HG03196 (cell line): ENCODE data around the gene NEIL3.

Source experiments
- ATAC-seq: cut with Tn5 transposase; IDR thresholded peaks from one replicate; pipeline ENCODE4 v1.9.1; 2021; ENCODE audit not compliant: unreplicated experiment

The NEIL3 gene

GRCh38 chr4:177356921-177357320, 47.2 kb downstream of the NEIL3 start:
- ATAC-seq, result no peak

- ATAC-seq, result no peak
Observed at GRCh38 chr4:177367336-177367735, 57.7 kb downstream of the NEIL3 start.

GRCh38 chr4:177369372-177369771, 59.7 kb downstream of the NEIL3 start:
- ATAC-seq, result no peak

DNA sequence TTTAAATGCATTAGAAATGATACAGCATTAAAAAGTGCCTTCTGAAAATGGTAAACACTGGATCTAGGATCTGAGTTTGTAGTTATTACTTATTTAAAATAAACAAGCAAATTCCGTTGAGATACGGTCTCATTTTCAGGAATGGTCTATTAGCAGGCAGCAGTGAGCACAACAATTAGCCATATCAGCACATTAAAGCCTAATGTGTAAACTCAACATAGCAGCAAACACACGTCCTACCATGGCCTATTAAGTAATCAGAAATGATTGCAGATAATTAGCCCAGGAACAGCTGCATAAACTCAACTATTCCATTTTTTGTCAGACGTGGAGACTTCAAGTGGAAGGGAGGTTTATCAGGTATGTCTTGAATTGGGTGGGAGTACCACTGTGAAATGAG, 61.8 kb downstream of the NEIL3 start:
- no peak for ATAC-seq

DNA sequence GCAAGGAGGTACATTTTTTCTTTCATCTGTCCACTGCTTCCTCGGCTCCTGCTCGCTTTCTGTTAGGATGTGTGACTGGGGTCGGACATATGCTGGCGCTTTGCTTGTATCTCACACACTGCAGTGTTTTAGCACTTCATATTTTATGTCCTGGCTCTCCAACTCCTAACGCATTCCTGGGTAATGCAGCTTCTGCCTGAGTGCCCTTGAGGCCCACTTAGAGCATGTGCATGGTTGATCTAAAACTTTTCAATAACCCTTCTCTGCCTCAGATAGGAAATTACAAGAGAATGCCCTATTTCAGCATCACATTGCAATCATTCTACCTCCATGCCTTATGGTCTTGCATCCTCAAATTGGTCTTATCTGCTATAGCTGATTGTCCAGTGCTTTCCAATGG, 65.3 kb downstream of the NEIL3 start:
- ATAC-seq, result no peak

DNA sequence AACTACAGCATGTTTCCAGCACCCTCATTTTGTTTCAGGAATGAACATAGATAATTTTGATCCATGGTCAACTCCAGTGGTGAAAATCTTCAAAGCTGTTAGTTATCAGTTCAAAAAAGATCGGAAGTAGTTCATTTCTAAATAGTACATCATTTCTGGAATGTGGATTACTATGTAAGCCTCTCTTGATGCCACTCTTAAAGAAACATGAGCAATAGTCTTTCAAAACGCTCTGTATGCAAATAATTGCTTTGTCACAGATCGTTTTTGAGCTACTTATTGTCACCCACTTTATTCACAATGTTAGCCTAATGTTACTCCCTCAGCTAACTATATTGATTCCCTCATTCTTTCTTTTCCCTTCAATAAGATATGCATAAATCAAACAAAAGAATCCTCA, 65.7 kb downstream of the NEIL3 start:
- no peak for ATAC-seq

GRCh38 chr4:177376024-177376423, 66.3 kb downstream of the NEIL3 start:
- no peak for ATAC-seq

DNA sequence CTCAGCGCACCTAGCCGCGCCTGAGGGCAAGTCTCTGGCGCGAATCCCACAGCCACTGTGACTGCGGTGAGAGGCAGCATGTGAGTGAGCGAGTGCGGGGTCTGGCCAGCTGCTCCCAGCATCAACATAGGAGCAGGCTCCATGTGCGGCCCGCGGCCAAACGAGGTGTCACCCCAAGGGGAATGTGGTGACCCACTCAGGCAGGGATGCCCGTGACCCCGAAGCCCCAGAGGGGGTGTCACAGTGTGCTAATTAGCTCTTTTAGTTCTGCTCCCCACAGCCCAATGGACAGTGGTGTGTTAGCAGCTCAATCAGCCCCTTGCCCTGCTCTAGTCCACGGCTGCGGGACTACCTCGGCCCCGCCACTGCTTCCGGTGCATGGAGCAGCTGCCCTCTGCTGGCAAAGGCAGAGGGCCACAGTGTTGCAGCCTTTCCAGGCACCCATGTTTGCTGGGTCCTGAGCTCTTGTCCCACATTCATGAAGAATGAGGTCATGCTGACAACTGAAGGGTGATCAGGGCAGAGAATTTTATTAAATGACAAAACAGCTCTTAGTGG, 71.1 kb downstream of the NEIL3 start:
- ATAC-seq, result no peak

GRCh38 chr4:177381762-177382310, 72.2 kb downstream of the NEIL3 start:
- no peak for ATAC-seq

DNA sequence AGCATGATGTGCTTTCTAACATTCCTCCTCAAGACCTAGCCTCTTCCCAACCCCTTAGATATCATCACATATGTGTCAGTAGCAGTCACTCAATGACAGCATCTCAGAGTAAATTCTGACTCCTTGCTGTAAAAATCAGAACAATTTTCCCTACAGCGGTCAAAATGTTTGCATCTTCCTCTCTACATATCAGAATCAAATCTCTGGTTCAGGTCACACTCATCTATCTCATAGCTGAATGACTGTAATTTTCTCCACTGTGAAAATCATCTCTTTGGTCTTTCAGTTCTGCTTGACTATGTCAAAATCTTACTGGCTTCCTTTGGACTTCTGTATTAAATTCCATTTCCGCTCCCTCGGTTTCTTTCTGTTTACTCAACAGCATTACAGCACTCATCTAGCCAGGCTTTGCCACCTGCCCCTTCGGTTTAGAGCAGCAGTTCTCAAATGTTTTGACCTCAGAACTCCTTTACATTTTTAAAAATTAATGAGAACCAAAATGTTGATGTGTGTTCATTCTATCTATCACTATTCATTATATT, 75.3 kb downstream of the NEIL3 start:
- ATAC-seq, result no peak

DNA sequence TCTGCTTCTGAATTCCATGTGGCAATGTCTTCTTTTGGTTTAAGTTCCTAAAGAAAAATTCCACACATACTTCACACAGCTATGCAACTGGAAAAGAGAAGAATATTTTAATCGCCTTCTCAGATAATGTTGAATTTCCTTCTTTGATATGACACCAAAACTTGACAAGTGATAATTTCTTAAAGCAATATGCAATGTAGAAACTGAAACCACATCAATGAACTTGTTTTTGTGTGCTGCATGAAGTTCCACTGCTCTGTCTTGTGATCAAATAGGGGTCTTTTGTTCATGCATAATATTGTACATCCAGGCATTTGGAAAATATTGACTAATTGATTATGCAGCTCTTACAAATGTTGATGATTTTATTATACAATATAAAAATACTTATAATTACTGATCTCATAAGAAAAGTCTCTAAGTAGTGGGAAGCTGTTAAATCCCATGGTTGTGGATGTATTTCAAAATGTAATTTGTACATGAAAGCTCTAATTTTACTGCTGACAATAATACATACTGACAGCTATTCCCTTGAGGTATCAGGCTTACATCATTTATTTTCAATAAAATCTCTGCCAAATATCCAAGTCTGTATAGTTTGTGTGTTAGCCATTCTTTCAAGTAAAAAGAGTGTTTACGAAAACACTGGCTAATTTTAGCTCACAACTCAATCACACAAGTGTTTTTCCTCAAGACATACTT, 76.1 kb downstream of the NEIL3 start:
- ATAC-seq, result no peak

GRCh38 chr4:177386278-177386815, 76.7 kb downstream of the NEIL3 start:
- no peak for ATAC-seq

DNA sequence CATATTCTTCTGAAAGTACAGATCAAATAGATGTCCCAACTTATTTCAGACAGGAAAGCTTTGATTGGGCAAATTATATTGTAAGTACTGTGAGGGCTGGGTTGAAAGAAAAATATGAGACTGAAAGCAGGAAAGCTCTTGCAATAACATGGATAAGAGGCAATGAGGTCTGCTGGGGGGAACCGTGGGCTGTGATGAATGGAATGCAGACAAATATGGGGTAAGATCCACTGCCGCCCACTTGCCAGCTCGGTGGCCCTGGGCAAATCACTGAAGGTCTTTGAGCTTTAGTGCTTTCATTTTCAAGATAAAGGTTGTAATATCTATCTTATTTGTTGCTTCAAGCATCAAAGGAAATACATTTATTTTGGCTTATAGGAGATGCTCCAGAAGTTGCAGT, 81.6 kb downstream of the NEIL3 start:
- no peak for ATAC-seq

GRCh38 chr4:177391953-177392352, 82.3 kb downstream of the NEIL3 start:
- no peak for ATAC-seq

GRCh38 chr4:177393236-177393635, 83.6 kb downstream of the NEIL3 start:
- peak; percentile 67 for ATAC-seq

GRCh38 chr4:177396352-177396751, 86.7 kb downstream of the NEIL3 start:
- ATAC-seq, result no peak

DNA sequence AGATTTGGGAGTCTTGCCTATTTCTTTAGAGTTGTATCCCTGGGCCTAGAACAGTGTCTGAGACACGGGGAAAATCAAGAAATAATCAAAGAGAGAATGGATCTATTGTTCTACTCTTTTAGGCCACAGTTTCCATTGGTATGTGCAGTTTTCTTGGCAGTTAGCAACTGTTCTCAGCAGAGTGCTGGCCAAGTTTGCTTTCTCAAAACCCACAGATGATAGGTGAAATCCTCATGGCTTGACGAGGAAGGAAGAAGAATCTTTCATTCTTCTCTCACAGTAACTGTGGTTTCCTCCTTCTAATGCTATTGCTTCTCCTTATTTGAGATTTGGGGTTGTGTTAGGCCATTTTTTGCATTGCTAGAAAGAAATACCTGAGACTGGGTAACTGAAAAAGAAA, 90.4 kb downstream of the NEIL3 start:
- ATAC-seq, result no peak

DNA sequence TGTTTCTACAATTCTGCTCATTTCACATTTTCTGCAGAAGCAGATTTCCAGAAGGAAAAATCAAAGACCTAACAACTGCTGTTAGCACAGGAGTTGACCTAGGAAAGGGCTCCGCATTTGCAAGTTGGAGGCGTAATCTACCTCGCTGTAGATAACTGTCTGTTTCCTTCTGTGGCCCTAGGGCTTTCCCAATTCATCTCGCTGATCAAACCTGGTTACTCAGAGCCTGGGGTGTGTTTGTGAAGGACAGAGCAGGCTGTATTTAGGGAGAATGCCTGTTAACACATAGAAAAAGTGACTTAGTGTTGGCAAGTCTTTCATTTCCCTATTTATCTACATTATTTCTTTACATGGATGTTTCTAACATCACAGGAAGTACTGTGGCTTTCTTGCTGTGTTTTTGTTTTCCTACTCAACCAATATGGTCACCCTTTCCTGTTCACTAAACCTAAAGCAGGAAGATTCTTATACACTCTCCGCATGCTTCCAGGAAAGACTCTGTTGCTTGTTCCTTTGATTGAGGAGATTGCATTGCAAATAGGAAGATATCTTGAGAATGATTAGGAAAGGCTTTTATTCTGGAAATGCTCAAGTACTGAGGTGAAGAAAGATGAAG, 92.1 kb downstream of the NEIL3 start:
- ATAC-seq, result no peak

DNA sequence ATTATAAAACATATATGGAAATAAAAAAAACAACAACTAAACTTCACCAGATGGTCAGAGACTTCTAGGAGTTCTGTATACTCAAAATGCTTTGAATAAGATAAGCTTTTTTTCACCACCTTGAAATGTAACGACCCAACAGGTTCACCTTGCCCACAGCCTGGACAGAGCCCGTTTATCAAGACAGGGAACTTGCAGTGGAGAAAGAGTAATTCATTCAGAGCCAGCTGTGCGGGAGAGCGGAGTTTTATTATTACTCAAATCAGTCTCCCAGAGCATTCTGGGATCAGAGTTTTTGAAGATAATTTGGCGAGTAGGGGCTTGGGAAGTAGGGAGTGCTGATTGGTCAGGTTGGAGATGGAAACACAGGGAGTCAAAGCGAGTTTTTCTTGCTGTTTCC, 94.1 kb downstream of the NEIL3 start:
- ATAC-seq, result no peak

GRCh38 chr4:177404342-177404741, 94.7 kb downstream of the NEIL3 start:
- no peak for ATAC-seq

GRCh38 chr4:177404986-177405385, 95.3 kb downstream of the NEIL3 start:
- ATAC-seq, result no peak

GRCh38 chr4:177405508-177405907, 95.8 kb downstream of the NEIL3 start:
- ATAC-seq, result no peak
